Keratinocyte (primary cell): Measurements from ENCODE around the gene HPSE2.

Experiments
- EZH2 ChIP-seq: IDR thresholded peaks from one replicate; pipeline ENCODE4 v1.6.1; 2012; ENCODE audit warnings: inconsistent platforms, mild to moderate bottlenecking, low read length, moderate library complexity
- TF ChIP-seq, protein P1 (sequence below), 3 experiments: IDR thresholded peaks in 1 of 3; conservative IDR thresholded peaks in 1 of 3; optimal IDR thresholded peaks in 1 of 3; 2 replicates in 2 of 3; 3 replicates in 1 of 3; pipeline versions ENCODE3 to v1.5.1; 2011; ENCODE audit warnings: low read length in 3 of 3, mild to moderate bottlenecking in 3 of 3, moderate library complexity in 2 of 3, control low read depth in 1 of 3, inconsistent platforms in 1 of 3; ENCODE audit not compliant: insufficient read depth in 2 of 3; ENCODE audit errors: extremely low read depth in 1 of 3

DNA sequence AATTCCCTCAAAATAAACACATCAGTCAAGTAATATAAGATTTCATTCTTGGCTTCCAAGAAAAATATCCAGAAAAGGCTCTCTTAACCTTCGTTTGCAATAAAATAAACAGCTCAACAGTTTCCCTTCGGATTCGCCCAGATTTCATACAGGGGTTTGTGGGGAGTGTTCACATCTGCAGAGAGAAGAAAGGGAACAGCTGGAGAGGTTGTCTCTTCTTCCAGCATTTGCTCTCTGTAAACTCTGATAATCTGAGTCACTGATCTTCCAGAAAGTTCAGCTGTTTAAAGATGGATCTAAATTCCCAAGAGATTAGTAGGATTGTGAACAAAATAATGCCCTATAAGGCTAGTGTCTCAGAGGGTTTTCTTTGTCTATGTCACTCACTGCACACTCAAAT, 277.9 kb downstream of the HPSE2 start:
- TF ChIP-seq, protein P1, sequence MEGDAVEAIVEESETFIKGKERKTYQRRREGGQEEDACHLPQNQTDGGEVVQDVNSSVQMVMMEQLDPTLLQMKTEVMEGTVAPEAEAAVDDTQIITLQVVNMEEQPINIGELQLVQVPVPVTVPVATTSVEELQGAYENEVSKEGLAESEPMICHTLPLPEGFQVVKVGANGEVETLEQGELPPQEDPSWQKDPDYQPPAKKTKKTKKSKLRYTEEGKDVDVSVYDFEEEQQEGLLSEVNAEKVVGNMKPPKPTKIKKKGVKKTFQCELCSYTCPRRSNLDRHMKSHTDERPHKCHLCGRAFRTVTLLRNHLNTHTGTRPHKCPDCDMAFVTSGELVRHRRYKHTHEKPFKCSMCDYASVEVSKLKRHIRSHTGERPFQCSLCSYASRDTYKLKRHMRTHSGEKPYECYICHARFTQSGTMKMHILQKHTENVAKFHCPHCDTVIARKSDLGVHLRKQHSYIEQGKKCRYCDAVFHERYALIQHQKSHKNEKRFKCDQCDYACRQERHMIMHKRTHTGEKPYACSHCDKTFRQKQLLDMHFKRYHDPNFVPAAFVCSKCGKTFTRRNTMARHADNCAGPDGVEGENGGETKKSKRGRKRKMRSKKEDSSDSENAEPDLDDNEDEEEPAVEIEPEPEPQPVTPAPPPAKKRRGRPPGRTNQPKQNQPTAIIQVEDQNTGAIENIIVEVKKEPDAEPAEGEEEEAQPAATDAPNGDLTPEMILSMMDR (optimal IDR thresholded peaks at IDR 0.05 in 1 of 3, IDR thresholded peaks at IDR 0.05 in 1 of 3, conservative IDR thresholded peaks at IDR 0.05 in 1 of 3; ENCODE audit: extremely low read depth in 1 of 3, insufficient read depth in 2 of 3, low read length in 3 of 3), result no peak
- TF ChIP-seq EZH2, result no peak
